Measurements from ENCODE around the gene DISP2. TPM values are rescaled to one million over a fixed set of nuclear protein-coding genes. Genes with fewer than 3 reads are reported as not detected.

Gene DISP2
- total RNA-seq, 1 experiment from 2014 or later, result 0.35 TPM

DNA sequence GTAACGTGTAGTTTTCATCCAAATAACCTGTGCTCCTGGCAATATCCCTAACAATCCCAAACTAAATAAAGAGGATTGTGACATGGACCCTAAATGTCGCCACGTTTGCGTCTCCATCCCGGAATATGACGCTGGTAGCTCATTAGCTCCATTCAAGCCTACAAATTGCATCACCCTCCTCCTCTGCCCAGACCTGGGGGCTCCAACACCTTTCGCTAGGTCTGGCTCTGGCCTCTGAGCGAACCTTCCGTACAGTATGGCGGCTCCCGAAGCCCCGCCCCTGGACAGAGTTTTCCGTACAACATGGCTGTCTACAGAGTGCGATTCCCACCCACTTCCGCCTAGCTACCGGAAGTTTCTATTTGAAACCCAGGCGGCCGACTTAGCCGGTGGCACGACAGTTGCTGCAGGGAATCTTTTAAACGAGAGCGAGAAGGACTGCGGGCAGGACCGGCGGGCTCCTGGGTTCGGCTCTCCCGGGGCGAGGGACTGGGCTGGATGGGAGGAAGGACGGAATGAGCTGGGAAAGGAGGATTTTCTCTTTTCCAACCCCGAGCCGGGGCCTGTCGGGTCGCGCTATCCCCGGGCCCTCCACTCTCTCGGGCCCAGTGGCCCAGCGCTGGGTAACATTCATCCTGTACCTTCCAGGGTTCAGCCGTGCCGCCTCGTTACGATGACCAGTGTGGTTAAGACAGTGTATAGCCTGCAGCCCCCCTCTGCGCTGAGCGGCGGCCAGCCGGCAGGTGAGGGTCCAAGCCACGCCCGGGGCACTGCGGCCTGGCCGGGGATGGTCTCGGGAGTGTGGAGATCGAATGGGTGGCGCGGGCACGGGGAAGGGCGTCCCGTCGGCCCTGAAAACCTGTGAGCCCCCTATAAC is 24.8 kb downstream of the DISP2 start, which contains the start of gene KNSTRN:
TSS of gene KNSTRN (plus strand) at position 142 of the 877 bp plus-strand sequence. CDS start at position 257, 115 bp downstream.
- Histone ChIP-seq H3K4me1 (replicated peaks; ENCODE audit: insufficient read depth) (peaks cover 50% of the 10 kb centered on the region), H3K9me2 (ENCODE audit: insufficient read depth) (no peaks in the 10 kb centered on the region; the same call in 1 of the 2 replicates), H3K9me3 (ENCODE audit: insufficient read depth, low read depth) (no peaks in the 10 kb centered on the region), H3K27ac (peak within 1 kb of the TSS; percentile 45), H3K4me2 (peak within 1 kb of the TSS; percentile 91), H3K79me2 (ENCODE audit: low read depth) (peaks cover 32% of the 10 kb centered on the region), H3K4me3 (peak within 1 kb of the TSS; percentile 76), H2AFZ (peak within 1 kb of the TSS; percentile 89), H4K20me1 (ENCODE audit: insufficient read depth) (no peaks in the 10 kb centered on the region), H3K36me3 (ENCODE audit: low read depth) (0 out of 2 replicates have a peak, but pooled peaks cover 4% of the 10 kb centered on the region), H3F3A (ENCODE audit: insufficient read depth, low read depth) (peaks cover 35% of the 10 kb centered on the region), H3K27me3 (ENCODE audit: insufficient read depth, low read depth) (no peaks in the 10 kb centered on the region)
- TF ChIP-seq CTCF (conservative IDR thresholded peaks at IDR 0.05) (no peak), EZH2 (IDR thresholded peaks at IDR 0.05; ENCODE audit: low read depth) (no peak)
- BruUV-seq (replicated peaks), result TSS peak; percentile 60
- ChIA-PET CTCF (interaction anchor here (1.0 kb wide), 1 partner anchor 45 kb away, joined by 3 read pairs; no protein-coding TSS in a partner anchor), POLR2A (ENCODE audit: unreplicated experiment) (interaction anchor here (0.6 to 0.7 kb wide), 2 partner anchors 22 to 57 kb away, joined by 3 to 4 read pairs; no protein-coding TSS in a partner anchor)
- DNase-seq, result peak; percentile 78 to 87
- intact Hi-C loops (cut with micrococcal nuclease; ENCODE audit: unreplicated experiment), result loop anchor here (5.0 kb wide), 1 partner anchor 39 kb away; no protein-coding TSS in a partner anchor

- BruUV-seq (replicated peaks), result no TSS peak
- TF ChIP-seq EZH2 (IDR thresholded peaks at IDR 0.05; ENCODE audit: low read depth), result no peak
- TF ChIP-seq CTCF (conservative IDR thresholded peaks at IDR 0.05), result no peak
- intact Hi-C loops (cut with micrococcal nuclease; ENCODE audit: unreplicated experiment), result no loop called here
- H3K36me3 ChIP-seq (ENCODE audit: low read depth), result peaks cover 10% of the 10 kb centered on the region; the same call in 1 of the 2 replicates
- no peak overlapping the region for H3K27ac ChIP-seq
- peaks cover 32% of the 10 kb centered on the region for H3K79me2 ChIP-seq (ENCODE audit: low read depth)
- H3K27me3 ChIP-seq (ENCODE audit: insufficient read depth, low read depth), result no peaks in the 10 kb centered on the region
- no peak for DNase-seq
- H3F3A ChIP-seq (ENCODE audit: insufficient read depth, low read depth), result peaks cover 22% of the 10 kb centered on the region; the same call in 1 of the 2 replicates
- ChIA-PET POLR2A (ENCODE audit: unreplicated experiment) (interaction anchor here (0.7 kb wide), 1 partner anchor 46 kb away, joined by 5 read pairs; the partner anchor contains the start of gene CCDC9B), CTCF (no interaction called here)
- H4K20me1 ChIP-seq (ENCODE audit: insufficient read depth), result no peaks in the 10 kb centered on the region
- H3K4me1 ChIP-seq (replicated peaks; ENCODE audit: insufficient read depth), result peaks cover 27% of the 10 kb centered on the region
- no peak overlapping the region for H2AFZ ChIP-seq
- no peaks in the 10 kb centered on the region for H3K9me3 ChIP-seq (ENCODE audit: insufficient read depth, low read depth)
- no peak overlapping the region for H3K4me2 ChIP-seq
- no peak overlapping the region for H3K4me3 ChIP-seq
- H3K9me2 ChIP-seq (ENCODE audit: insufficient read depth), result no peaks in the 10 kb centered on the region; the same call in 1 of the 2 replicates
Measured at GRCh38 chr15:40386480-40386879, 28.5 kb downstream of the DISP2 start.

DNA sequence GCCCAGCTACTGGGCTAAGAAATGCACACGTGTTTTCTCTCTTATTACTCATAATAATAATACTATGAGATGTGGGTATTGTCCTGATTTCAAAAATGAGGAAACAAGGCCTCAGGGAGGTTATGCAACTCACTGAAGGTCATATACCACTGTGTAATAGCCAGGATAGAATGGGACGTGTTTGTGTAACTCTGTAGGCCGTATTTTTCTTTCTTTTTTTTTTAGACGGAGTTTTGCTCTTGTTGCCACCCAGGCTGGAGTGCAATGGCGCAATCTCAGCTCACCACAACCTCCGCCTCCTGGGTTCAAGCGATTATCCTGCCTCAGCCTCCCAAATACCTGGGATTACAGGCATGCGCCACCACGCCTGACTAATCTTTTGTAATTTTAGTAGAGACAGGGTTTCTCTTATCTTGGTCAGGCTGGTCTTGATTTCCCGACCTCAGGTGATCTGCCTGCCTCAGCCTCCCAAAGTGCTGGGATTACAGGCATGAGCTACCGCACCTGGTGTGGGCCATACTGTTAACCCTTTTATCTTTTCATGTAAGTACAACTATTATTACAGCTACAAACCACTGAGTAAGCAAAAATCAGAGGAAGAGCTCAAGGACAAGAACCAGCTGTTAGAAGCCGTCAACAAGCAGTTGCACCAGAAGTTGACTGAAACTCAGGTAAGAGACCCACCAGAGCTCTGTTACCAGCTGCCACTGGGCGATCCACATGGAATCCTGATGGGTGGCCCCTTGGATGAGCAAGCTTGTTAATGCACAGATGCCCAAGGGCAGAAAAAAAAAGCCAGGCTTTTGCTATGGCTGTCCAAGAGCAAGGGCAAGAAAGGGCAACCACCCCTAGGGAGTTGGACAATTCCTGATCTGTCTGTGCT is 31.2 kb downstream of the DISP2 start:
- no peak overlapping the region for H3K27ac ChIP-seq
- H3K36me3 ChIP-seq (ENCODE audit: low read depth), result peaks cover 17% of the 10 kb centered on the region; the same call in 1 of the 2 replicates
- H3K4me3 ChIP-seq, result no peak overlapping the region
- H3K4me1 ChIP-seq (replicated peaks; ENCODE audit: insufficient read depth), result peaks cover 11% of the 10 kb centered on the region
- H4K20me1 ChIP-seq (ENCODE audit: insufficient read depth), result no peaks in the 10 kb centered on the region
- peaks cover 44% of the 10 kb centered on the region; the same call in 1 of the 2 replicates for H3F3A ChIP-seq (ENCODE audit: insufficient read depth, low read depth)
- H3K79me2 ChIP-seq (ENCODE audit: low read depth), result peaks cover 18% of the 10 kb centered on the region
- peak in 1 of 2 experiments; percentile 46 for DNase-seq
- H3K9me3 ChIP-seq (ENCODE audit: insufficient read depth, low read depth), result no peaks in the 10 kb centered on the region
- POLR2A ChIA-PET (ENCODE audit: unreplicated experiment), result no interaction called here
- no peak overlapping the region for H3K4me2 ChIP-seq
- H2AFZ ChIP-seq, result no peak overlapping the region
- BruUV-seq (replicated peaks), result no TSS peak
- CTCF ChIA-PET, result interaction anchor here (0.8 kb wide), 1 partner anchor 158 kb away, joined by 6 read pairs; no protein-coding TSS in a partner anchor
- no peaks in the 10 kb centered on the region for H3K27me3 ChIP-seq (ENCODE audit: insufficient read depth, low read depth)
- H3K9me2 ChIP-seq (ENCODE audit: insufficient read depth), result no peaks in the 10 kb centered on the region
- intact Hi-C loops (cut with micrococcal nuclease; ENCODE audit: unreplicated experiment), result no loop called here
- no peak for TF ChIP-seq EZH2 (IDR thresholded peaks at IDR 0.05; ENCODE audit: low read depth)
- no peak for TF ChIP-seq CTCF (conservative IDR thresholded peaks at IDR 0.05)
